ENCODE results near the gene HDAC9. TPM values are rescaled to one million over a fixed set of nuclear protein-coding genes. Genes with fewer than 3 reads are reported as not detected.
"Not testable (repeated sequence)": the region's sequence is repeated elsewhere in the genome, so short reads cannot be mapped to it uniquely, and the experiment has no call there.

The HDAC9 gene
- total RNA-seq, 1 experiment from 2014 or later = 21.1 TPM

DNA sequence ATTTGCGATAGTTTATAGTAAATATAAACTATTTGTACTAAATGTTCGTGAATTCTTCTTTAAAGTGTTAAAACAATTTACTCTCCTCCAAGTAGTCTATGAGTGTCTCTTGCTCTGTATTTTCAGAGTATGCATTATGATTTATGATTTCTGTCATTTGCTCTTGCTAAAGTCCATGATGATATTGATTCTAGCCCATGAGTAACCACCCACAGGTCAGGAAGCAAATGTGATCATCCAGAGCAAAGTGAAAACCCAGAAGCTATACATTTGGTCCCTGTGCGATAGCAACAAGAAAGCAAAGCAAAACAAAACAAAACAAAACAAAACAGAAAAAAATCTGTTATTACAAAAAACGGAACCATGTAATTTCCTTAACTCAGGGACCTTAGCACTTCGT is 225.9 kb downstream of the HDAC9 start:
- DNase-seq (ENCODE audit: low read depth) = no peak

DNA sequence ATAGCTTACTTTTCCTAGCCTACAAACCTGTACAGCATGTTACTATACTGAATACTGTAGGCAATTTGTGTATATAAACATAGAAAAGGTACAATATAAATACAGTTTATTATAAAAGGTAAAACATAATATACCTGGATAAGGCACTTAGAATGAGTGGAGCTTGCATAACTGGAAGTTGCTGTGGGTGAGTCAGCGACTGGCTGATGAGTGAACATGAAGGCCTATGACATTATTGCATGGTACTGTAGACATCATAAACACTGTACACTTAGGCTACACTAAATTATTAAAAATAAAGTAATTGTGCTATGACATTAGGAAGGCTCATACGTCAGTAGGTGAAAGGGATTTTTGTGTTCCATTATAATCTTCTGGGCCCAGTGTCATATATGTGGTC is 228.8 kb downstream of the HDAC9 start:
- DNase-seq (ENCODE audit: low read depth) = no peak

DNA sequence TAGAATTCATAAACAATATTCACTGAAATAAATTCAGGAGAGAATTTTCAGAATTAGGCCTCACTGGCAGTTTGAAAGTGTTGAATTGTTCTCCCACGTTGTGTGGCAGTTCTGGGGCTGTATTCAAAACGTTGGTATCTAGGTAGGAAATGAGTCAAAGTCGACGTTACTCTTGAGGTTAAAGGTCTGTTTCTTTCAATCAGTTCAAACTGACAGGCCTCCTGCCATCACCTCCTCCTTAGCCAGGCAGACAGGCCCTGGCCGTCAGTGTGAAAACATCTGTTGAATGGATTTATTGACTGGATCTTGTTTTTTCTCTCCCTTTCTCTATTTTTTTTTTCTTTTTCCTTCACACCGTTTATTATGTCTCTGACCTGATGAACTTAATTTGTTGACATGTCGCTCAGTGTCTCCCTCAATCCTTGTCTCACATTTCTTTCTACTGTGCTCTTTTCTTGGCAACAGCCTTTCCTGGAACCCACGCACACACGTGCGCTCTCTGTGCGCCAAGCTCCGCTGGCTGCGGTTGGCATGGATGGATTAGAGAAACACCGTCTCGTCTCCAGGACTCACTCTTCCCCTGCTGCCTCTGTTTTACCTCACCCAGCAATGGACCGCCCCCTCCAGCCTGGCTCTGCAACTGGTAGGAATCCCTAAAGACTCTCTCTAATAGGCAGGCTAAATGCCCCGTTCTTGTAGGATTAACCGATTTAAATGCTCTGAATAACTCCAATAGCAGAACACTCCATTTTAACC is 231.7 kb downstream of the HDAC9 start:
- DNase-seq (ENCODE audit: low read depth) = no peak

- DNase-seq (ENCODE audit: low read depth) = not testable (repeated sequence)
Measured at GRCh38 chr7:18736012-18736411, 240.5 kb downstream of the HDAC9 start.

DNA sequence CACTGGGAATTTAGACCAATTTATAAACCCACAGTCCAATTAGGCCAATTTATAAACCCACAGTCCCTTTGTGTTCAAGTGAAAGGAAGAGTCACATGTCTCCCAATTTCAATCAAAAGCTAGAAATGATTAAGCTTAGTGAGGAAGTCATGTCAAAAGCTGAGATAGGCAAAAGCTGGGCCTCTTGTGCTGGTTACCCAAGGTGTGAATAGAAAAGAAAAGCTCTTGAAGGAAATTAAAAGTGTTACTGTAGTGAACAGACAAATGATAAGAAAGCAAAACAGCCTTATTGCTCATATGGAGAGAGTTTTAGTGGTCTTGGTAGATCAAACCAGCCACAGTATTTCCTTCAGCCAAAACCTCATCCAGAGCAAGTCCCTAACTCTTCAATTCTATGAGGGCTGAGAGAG is 245.0 kb downstream of the HDAC9 start:
- no peak for DNase-seq (ENCODE audit: low read depth)

DNA sequence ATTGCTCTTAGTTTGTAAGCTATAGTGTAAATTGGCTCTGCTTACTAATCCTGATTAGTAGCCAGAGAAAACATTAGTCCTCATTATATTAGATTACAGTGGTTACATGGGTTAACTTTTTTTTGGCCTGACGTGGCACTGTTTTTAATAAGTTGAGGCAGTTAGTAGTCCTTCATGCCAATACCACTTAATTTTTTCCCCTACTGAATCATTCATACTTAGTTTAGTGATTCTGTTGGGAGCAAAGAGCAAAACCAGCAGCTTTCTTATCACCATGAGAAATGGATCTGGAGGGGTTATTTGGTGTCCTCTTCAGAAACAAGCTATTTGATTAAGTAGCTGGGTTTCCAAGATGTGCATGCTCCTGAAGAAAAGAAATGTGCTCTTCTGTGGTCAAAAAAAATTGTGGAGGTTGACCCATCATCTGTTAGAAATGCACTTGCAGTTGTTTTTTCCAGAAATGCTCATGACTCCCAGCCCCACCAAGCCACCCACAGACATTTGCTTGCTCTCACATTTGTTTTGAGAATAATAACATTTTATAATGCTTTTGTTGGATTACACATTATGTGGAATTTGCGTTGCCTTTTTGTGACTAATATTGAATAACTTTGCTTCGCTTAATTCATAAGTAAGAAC is 258.5 kb downstream of the HDAC9 start:
- DNase-seq (ENCODE audit: low read depth) = peak; percentile 52

DNA sequence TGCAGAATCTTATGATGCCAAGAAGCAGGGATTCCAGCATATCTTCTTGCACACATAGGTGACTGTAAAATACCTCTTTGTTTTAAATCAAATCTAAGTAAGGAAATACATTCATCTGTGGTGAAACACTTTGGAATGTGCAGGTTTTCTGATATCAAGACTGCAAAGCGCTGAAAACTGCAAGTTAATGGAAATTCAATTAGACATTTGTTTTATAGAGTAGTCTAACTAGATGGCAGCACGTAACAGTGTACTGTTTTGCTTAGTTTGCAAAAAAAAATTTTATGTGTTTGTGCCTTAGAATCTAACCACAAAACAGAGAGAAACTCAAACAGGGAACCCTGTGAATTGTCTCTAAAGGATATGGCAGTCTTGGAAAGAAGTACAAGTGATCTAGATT is 259.2 kb downstream of the HDAC9 start:
- peak; percentile 32 for DNase-seq (ENCODE audit: low read depth)

GRCh38 chr7:18755793-18756192 is 260.2 kb downstream of the HDAC9 start:
- DNase-seq (ENCODE audit: low read depth) = no peak

GRCh38 chr7:18756378-18757050 is 261.0 kb downstream of the HDAC9 start:
- DNase-seq (ENCODE audit: low read depth) = no peak

DNA sequence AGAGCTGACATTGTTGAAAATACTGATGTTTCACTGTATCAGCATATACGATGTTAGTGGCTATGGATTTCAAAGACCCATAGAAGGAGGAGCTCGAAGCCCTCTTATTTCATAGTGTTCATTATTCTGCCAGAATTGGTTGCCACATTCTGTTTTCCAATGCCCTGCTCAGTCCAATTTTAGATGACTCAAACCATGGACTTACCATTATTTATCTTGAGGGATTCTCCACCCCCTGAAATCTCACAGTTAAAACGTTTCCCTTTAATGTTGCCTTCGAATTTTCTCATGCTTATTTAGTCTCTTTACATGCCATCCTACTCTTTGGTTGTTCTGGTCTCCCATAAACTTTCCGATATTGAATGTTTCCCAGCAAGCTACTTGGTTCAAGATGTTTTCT is 264.5 kb downstream of the HDAC9 start:
- no peak for DNase-seq (ENCODE audit: low read depth)

- DNase-seq (ENCODE audit: low read depth) = no peak
Measured at GRCh38 chr7:18760631-18761445, 265.3 kb downstream of the HDAC9 start.

DNA sequence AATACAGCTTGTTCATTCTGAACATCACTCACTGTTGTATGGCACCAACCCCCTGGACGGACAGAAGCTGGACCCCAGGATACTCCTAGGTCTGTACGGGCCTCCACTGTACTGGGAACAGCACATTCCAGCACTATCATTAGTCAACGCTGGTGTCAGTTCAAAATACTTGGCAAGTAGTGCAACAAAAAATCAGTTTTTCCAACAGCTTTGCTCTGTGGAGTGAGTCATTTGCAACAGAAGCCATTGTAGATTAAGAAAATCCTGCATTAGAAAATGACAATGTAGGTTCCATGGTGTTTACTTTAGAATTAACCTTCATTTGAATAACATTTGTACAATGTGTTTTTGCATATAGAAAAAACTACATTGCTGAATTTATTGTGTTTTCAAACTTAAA is 266.6 kb downstream of the HDAC9 start:
- peak; percentile 66 for DNase-seq (ENCODE audit: low read depth)

GRCh38 chr7:18768256-18768655 is 272.7 kb downstream of the HDAC9 start:
- peak; percentile 80 for DNase-seq (ENCODE audit: low read depth)

- DNase-seq (ENCODE audit: low read depth) = peak; percentile 81
Measured at GRCh38 chr7:18770154-18770811, 274.7 kb downstream of the HDAC9 start.

- no peak for DNase-seq (ENCODE audit: low read depth)
Measured at GRCh38 chr7:18770822-18771221, 275.3 kb downstream of the HDAC9 start.

GRCh38 chr7:18771834-18772566 is 276.5 kb downstream of the HDAC9 start:
- no peak for DNase-seq (ENCODE audit: low read depth)

- no peak for DNase-seq (ENCODE audit: low read depth)
Measured at GRCh38 chr7:18772567-18772965, 277.0 kb downstream of the HDAC9 start.

DNA sequence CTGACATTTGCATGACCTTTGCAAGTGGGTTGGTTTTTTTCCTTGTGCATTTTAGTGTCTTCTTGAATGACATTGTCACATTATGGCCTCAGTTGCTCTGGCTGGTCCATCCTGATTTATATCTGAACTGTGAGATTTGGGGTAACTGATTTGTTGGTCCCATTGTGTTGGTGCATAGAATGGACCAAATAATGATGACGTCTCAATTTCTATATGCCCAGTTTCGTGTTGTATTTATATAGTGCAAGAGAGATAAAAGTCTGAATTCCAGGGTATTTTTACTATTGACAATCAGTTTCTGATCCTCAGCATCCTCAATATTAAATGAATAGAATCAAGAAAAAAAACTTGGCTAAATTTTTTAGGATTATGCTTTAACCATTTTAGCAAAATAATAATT is 281.8 kb downstream of the HDAC9 start:
- DNase-seq (ENCODE audit: low read depth) = no peak

DNA sequence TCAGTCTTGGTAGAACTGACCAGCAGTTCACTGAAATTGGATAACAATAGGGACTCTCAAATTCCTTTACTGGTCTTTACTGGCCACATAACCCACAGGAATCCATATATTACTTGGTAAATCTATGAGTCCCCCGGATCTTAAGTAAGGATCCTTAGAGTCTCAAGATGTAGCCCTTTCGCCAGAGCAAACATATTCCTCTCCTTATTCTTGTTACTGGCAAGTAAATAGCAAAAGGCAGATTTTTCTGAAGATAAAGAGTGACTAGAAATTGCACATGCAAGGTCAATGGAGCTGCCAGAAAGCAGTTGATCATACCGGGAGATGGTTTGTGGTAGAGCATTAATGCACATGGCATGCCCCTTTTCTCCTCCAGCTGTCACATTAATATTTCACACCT is 283.0 kb downstream of the HDAC9 start:
- DNase-seq (ENCODE audit: low read depth) = peak; percentile 38

- DNase-seq (ENCODE audit: low read depth) = no peak
Measured at GRCh38 chr7:18780266-18780665, 284.7 kb downstream of the HDAC9 start.

GRCh38 chr7:18780938-18781337 is 285.4 kb downstream of the HDAC9 start:
- DNase-seq (ENCODE audit: low read depth) = no peak

All from RPMI7951 (cell line).